NCI-H146 treated with DMSO at 0.1 percent for 48 hours (cell line): ENCODE results near the gene CTAGE1.
"Not testable (repeated sequence)": the region's sequence is repeated elsewhere in the genome, so short reads cannot be mapped to it uniquely, and the experiment has no call there.

Source experiments
- DNase-seq: peaks from one replicate; lab custom pipeline; 2025; ENCODE audit not compliant: unreplicated experiment; lab: John Stamatoyannopoulos, UW

Gene CTAGE1

DNA sequence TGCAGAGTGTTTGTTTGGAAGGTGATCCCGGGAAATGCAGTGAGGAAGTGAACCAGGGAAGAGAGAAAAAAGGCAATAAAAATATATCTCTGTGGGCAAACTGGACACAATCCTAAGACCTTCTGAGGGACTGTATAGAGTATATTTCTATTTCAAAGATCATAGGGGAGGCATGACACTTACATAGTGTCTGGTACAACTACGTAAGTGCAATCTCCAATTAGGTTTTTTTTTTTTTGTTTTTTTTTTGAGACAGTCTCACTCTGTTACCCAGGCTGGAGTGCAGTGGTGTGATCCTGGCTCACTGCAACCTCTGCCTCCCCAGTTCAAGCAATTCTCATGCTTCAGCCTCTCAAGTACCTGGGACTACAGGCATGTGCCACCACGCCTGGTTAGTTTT, 24.6 kb downstream of the CTAGE1 start:
- not testable (repeated sequence) for DNase-seq

DNA sequence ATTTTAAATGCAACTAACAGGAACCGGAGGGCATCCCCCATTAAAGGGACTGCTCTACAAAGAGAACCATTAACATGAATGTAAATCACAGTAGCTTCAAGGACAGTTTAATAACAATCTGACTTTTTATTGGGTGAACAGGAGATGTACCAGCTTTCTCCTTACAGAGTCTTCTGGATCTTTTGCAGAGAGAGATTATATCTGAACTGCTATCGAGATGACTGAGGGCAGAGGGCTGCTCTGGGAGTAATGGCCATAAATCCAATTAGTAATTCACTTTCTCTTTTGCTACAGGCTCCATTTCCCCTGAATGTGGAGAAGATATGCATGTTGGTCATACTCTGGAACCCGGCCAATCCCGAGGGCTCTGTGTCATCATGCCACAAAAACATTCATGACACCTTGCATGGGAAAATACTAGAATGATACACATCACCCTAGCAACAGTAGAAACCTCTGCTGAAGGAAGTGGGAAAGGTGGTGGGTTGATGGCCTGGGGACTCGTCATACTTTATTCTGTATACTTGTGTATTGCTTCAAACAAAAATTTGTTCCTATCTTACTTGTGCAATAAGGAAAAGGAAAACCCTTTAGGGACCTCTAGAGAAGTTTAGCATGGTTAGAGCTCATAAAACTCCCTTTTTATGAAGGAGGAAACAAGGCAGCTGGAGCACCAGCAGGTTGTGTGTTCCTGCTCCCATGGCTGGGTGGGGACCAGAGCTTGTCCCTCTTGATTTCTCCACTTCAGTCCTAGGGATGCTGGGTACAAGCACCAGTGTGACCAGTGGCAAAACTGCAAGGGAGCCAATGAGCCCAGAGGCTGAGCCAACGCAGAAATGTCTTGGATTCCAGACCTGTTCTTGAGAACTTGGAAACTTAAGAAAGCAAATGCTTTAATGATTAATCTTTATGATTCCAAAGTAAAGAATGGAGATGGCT, 26.0 kb downstream of the CTAGE1 start:
- DNase-seq = no peak

GRCh38 chr18:22387787-22388186, 29.9 kb downstream of the CTAGE1 start:
- DNase-seq = no peak

DNA sequence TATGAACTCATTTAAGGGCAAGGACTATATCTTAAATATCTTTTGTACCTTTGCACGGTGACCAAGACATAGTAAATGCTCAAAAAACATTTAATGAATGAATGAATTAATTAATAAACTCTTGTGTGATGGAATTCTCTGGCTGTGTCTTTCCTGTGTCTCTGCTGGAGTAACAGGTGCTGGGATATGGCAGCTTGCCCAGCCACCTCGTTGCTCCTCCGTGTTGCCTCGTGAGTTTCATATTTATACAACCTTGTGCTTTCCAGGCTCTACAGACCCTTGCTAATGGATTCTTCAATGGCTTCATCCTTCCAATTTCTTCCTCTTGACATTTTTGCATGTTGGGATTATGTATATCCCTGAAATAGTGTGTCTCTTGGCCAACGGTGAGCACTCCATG, 30.4 kb downstream of the CTAGE1 start:
- no peak for DNase-seq

GRCh38 chr18:22385718-22386117, 32.0 kb downstream of the CTAGE1 start:
- no peak for DNase-seq

DNA sequence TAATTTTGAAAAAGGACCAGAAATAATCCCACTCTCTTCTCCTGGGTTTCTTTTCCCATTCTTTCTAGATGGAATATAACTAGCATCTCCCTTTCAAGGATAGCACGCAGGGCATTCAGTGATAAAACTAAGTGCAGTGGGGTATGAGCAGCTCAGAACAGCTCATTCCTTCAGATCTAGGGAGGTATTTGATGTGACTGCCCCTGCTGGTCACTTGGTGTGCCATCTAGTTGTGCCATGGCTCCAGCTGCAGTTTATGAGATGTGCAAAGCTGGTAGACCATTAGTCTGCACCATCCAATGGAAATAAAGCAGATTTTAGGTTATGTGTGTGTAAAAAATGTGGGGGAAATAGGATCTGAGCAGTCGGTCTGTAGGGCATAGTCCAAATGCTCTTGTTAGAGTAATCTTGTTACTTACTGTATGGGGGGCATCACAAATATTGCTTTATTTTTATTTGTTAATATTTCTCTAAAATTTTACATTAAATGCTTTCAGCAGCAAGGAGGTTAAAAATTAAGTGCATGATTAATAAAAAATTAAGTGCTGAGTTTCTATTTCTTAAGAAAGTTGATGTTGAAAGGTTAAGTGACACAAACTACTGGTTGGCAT, 38.9 kb downstream of the CTAGE1 start:
- DNase-seq = peak; percentile 15

DNA sequence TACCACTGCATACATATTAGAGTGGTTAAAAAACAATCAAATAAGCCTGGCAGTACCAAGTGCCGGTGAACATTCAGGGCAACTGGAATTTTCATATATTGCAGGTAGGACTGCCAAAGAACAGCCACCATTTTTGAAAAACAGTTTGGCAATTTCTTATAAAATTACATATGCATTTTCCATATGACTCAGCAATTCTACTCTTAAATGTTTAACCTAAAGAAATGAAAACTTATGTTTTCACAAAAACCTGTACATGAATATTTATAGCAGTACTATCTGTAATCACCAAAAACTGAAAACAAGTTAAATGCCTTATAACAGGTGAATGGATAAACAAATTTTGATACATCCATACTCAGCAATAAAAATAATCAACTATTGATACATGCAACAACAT, 39.9 kb downstream of the CTAGE1 start:
- DNase-seq = no peak

DNA sequence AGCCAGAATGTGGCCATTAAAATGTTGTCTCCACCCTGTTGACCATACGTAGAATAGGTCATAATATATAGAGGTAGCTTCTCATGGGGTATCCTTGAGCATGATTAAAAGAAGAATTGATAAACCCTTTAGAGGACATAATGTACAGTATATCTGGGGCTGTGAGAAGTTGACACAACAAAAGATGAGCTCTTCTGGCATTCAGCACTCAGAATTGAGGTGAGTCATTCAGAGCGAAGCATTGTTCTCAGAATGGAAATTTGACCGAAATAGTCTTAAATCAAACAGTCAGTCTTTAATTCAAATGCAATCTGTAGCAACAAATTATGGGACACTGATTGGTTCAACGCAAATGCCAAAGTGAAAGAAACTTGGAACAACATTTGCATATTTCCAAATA, 47.3 kb downstream of the CTAGE1 start:
- no peak for DNase-seq

DNA sequence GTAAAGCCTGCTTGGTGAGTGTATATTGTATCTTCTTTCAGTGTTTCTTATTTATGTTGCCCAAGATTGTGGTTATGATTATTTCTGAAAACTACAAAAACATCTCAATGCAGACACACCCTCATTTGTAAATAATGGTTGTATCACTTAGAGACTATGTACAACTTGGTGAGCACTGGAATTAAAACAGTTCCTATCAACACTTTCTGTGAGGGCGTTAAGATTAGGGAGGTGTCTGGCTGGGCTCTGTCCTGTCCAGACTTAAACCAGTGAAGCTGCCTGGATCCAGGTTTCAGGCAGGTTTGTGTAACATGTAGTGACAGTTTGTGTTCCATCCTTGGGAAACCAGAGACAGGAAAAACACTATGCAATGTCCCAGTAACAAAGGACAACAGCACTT, 49.7 kb downstream of the CTAGE1 start:
- DNase-seq = no peak

GRCh38 chr18:22367303-22367702, 50.4 kb downstream of the CTAGE1 start:
- no peak for DNase-seq

DNA sequence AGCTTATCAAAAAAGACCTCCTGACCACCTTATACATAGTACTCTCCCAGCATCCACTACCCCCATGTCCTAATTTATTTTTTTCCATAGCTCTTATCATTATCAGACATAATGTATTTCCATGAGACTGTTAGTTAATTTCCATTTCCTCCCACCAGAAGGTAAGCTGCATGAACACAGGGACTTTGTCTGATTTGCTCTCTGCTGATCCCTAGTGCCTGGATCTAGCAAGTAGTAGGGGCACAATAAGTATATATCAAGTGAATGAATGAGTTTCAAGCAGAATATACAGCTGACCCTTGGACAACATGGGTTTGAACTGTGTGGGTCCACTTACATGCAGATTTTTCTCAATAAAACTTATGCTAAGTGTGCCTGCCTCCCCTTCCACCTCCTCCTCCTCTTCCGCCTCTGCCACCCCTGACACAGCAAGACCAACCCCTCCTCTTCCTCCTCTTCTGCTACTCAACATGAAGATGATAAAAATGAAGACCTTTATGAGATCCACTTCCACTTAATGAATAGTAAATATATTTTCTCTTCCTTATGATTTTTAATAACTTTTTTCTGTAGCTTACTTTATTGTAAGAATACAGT, 53.8 kb downstream of the CTAGE1 start:
- DNase-seq = no peak
